Cardiac muscle cell (in vitro differentiated cells and primary cell): Measurements from ENCODE around the gene KIF1A. TPM values are rescaled to one million over a fixed set of nuclear protein-coding genes. Genes with fewer than 3 reads are reported as not detected.

ENCODE experiments used
- DNase-seq, 2 donors: peaks; one replicate each; pipeline versions ENCODE4 v3.0.0 to v3.0.0-alpha.2; 2010 to 2017; ENCODE audit warnings: low read depth in 1 of 2, low spot score in 1 of 2
- H3K27ac ChIP-seq: fragments of 200-600 bp; sonication (generic); 2 replicates; pipeline ENCODE4 v1.5.1; 2016
- H3K27me3 ChIP-seq: fragments of 200-600 bp; sonication (generic); 2 replicates; pipeline ENCODE4 v1.6.0; 2016; ENCODE audit warnings: control low read depth
- H3K36me3 ChIP-seq: fragments of 200-600 bp; sonication (generic); 2 replicates; pipeline ENCODE4 v1.5.1; 2016; ENCODE audit warnings: control low read depth
- H3K4me1 ChIP-seq: fragments of 200-600 bp; sonication (generic); 2 replicates; pipeline ENCODE4 v1.8.1; 2017; ENCODE audit warnings: low read depth, mild to moderate bottlenecking, mixed run types
- H3K4me3 ChIP-seq: fragments of 200-600 bp; sonication (generic); 2 replicates; pipeline ENCODE4 v1.5.1; 2016; ENCODE audit warnings: mild to moderate bottlenecking
- H3K9me3 ChIP-seq: fragments of 200-600 bp; sonication (generic); 2 replicates; pipeline ENCODE4 v1.5.1; 2017; ENCODE audit warnings: low read depth, mild to moderate bottlenecking, control low read depth
- polyA plus RNA-seq: library from polyadenylated mRNA; unstranded; fragments of >200 nt; fragmentation: Nextera tagmentation; extraction: Ambion mirVana; gene quantifications from 2 replicates; pipeline ENCODE4 v1.2.1, GENCODE V29; 2016
- total RNA-seq: library from RNA; depleted of rRNA; stranded (reverse); fragments of >200 nt; gene quantifications from 2 replicates; pipeline ENCODE4 v1.2.3, GENCODE V29; 2016
- TF ChIP-seq, protein P1 (sequence below): IDR thresholded peaks from 2 replicates; pipeline ENCODE4 v1.5.1; 2012; ENCODE audit warnings: low read depth, mild to moderate bottlenecking, low read length

Gene KIF1A
- total and polyA plus RNA-seq, 2 experiments from 2014 or later: 6.3 to 14.1 TPM

DNA sequence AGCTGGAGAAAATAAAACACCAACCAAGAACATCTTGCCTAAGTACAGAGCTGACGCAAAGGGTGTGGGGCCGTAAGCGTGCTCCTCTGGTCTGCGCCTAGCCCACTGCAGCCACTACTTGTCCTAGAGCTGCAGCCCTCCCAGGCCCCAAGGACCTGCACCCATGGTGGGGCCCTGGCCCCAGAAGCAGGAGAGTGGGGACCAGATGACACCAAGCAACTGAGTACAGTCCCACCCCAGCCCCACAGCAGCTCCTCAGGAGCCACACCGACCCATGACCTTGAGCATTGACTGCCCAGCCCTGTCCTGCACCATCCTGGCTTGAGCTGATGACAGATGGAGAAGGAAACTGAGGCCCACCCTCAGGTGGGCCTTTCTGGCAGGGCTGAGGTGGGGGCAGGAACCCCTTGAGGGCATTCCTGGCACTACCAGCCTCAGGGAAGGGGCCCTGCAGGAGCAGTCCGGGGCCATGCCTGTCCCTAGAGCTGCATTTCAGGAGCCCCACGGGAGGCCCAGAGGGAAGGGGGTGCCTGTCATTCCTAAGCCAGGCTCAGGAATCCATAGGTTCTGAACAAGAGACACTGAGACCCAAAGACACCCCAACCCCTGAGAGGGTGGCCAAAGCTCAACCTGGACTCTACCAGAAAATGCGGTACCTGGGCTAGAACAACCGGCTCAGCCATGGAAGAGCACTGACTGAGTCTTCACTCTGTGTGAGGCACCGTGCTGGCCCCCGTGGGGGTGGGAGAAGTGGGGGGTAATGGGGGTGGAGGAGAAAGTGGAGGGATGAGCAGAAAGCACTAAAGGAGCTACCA is 4.9 kb downstream of the KIF1A start:
- no peaks in the 10 kb centered on the region for H3K4me1 ChIP-seq
- no peaks in the 10 kb centered on the region for H3K36me3 ChIP-seq
- H3K27me3 ChIP-seq: peaks cover 40% of the 10 kb centered on the region
- H3K4me3 ChIP-seq: no peak overlapping the region
- H3K9me3 ChIP-seq: no peaks in the 10 kb centered on the region
- TF ChIP-seq, protein P1, sequence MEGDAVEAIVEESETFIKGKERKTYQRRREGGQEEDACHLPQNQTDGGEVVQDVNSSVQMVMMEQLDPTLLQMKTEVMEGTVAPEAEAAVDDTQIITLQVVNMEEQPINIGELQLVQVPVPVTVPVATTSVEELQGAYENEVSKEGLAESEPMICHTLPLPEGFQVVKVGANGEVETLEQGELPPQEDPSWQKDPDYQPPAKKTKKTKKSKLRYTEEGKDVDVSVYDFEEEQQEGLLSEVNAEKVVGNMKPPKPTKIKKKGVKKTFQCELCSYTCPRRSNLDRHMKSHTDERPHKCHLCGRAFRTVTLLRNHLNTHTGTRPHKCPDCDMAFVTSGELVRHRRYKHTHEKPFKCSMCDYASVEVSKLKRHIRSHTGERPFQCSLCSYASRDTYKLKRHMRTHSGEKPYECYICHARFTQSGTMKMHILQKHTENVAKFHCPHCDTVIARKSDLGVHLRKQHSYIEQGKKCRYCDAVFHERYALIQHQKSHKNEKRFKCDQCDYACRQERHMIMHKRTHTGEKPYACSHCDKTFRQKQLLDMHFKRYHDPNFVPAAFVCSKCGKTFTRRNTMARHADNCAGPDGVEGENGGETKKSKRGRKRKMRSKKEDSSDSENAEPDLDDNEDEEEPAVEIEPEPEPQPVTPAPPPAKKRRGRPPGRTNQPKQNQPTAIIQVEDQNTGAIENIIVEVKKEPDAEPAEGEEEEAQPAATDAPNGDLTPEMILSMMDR: no peak
- no peak for DNase-seq
- no peak overlapping the region for H3K27ac ChIP-seq

DNA sequence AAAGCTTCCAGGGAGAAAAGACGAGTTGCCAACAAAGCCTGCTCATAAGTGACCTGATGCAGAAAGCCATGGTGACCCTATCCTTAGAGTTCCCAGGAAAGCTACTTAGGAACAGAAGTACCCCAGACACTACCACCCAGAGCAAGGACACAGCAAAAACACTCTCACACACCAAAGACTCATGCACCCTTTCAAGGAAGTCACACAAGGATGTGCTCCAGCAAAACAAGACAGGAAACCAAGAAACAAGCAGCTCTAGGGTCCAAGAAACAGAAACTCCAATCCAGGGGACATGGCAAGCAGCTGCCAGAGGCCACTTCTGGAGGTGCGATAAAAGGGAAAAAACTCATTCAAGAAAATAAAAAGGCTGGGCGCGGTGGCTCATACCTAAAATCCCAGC is 5.7 kb downstream of the KIF1A start:
- Histone ChIP-seq H3K27ac (no peak overlapping the region), H3K4me1 (no peaks in the 10 kb centered on the region), H3K9me3 (no peaks in the 10 kb centered on the region), H3K27me3 (peaks cover 32% of the 10 kb centered on the region), H3K4me3 (no peak overlapping the region), H3K36me3 (no peaks in the 10 kb centered on the region)
- DNase-seq: no peak
- TF ChIP-seq, protein P1: no peak

DNA sequence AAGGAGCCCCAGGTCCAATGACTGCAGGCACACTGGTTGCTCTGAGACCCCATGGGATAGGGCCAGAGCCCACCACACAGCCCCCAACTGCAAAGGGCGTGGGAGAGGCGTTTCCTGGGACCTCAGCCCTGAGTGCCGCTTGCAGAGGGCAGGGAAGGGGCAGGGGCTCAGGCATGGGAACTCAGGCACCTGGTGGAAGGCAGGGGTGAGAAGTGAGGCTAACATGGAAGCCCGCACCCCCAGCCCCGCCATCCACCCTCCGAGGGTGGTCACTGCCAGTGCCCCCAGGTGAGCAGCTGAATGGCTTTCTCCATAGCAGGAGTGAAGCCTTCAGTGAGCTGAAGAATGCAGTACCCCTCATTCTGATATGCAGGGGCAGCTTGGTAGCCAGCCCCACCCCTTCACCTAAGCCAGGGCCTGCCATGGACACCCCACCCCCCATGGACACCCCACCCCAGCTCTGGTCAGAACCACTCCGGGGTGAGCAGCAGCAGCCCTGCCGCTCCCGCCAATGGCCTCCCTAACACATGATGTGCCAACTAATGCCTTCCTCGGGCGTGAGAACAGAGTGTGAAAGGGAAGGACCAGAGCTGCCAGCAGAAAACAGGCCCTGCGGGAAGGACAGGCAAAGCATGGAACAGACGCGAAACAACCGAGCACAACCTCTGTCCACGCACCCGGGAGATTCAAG is 6.6 kb downstream of the KIF1A start:
- Histone ChIP-seq H3K27me3 (peaks cover 23% of the 10 kb centered on the region), H3K36me3 (no peaks in the 10 kb centered on the region), H3K27ac (no peak overlapping the region), H3K4me3 (no peak overlapping the region), H3K9me3 (no peaks in the 10 kb centered on the region), H3K4me1 (no peaks in the 10 kb centered on the region)
- DNase-seq: no peak
- TF ChIP-seq, protein P1: no peak

DNA sequence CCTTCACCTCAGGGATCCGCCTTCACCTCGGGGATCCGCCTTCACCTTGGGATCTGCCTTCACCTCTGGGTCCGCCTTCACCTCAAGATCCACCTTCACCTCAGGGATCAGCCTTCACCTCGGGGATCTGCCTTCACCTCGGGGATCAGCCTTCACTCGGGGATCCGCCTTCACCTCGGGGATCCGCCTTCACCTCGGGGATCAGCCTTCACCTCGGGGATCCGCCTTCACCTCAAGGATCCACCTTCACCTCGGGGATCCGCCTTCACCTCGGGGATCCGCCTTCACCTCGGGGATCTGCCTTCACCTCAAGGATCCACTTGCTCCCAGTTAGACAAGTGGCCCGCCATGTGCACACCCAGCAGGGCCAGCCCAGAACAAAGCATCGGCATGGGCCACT is 7.3 kb downstream of the KIF1A start:
- TF ChIP-seq, protein P1: no peak
- no peaks in the 10 kb centered on the region for H3K36me3 ChIP-seq
- DNase-seq: no peak

DNA sequence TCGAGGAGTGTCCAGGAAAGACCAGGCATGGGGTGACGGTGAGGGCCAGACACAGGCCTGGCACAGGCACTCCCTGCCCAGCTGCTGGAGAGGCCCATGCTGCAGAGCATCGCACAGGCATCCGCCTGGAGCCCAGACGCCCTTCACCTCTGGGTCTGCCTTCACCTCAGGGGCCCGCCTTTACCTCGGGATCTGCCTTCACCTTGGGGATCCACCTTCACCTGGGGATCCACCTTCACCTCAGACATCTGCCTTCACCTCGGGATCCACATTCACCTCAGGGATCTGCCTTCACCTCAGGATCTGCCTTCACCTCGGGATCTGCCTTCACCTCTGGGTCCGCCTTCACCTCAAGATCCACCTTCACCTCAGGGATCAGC is 7.7 kb downstream of the KIF1A start:
- TF ChIP-seq, protein P1: no peak
- no peaks in the 10 kb centered on the region for H3K4me1 ChIP-seq
- no peak overlapping the region for H3K27ac ChIP-seq
- DNase-seq: no peak
- no peaks in the 10 kb centered on the region for H3K9me3 ChIP-seq
- H3K27me3 ChIP-seq: peaks cover 12% of the 10 kb centered on the region
- H3K36me3 ChIP-seq: no peaks in the 10 kb centered on the region
- no peak overlapping the region for H3K4me3 ChIP-seq

More for the DNA sequence above, 7.3 kb downstream of the KIF1A start:
- H3K9me3 ChIP-seq: no peaks in the 10 kb centered on the region
- no peak overlapping the region for H3K4me3 ChIP-seq
- H3K27ac ChIP-seq: no peak overlapping the region
- peaks cover 16% of the 10 kb centered on the region for H3K27me3 ChIP-seq
- no peaks in the 10 kb centered on the region for H3K4me1 ChIP-seq
